Kidney (tissue), 14 donors: ENCODE data around the gene E2F4. TPM values are rescaled to one million over a fixed set of nuclear protein-coding genes. Genes with fewer than 3 reads are reported as not detected.

Experiments used
- DNase-seq, 5 donors: peaks; one replicate each; pipeline ENCODE4 v3.0.0-alpha.2; 2013 to 2020
- FAIRE-seq: peaks from 2 replicates; lab custom pipeline; 2012; peaks lifted over from hg19 to GRCh38; lab: Jason Lieb, UNC
- H3K27ac ChIP-seq, 2 donors: one replicate each; pipeline ENCODE4 v1.7.0; 2013; ENCODE audit warnings: low read depth in 2 of 2, low read length in 2 of 2, inconsistent platforms in 1 of 2
- H3K27me3 ChIP-seq: one replicate; pipeline ENCODE4 v1.7.1; 2013; ENCODE audit warnings: low read length, inconsistent platforms; ENCODE audit not compliant: control insufficient read depth, insufficient read depth
- H3K36me3 ChIP-seq, 3 donors: one replicate each; pipeline versions ENCODE4 v1.7.0 to v1.7.1; 2013; ENCODE audit warnings: low read length in 3 of 3, control low read depth in 1 of 3, inconsistent platforms in 1 of 3; ENCODE audit not compliant: insufficient read depth in 3 of 3, control insufficient read depth in 2 of 3
- H3K4me1 ChIP-seq, 3 donors: one replicate each; pipeline versions ENCODE4 v1.7.0 to v1.7.1; 2013; ENCODE audit warnings: low read length in 3 of 3, inconsistent platforms in 1 of 3, low read depth in 1 of 3; ENCODE audit not compliant: control insufficient read depth in 2 of 3, insufficient read depth in 2 of 3
- H3K4me3 ChIP-seq, 3 donors: one replicate each; pipeline versions ENCODE4 v1.7.0 to v1.8.1; 2013; ENCODE audit warnings: low read length in 3 of 3, control low read depth in 1 of 3, inconsistent platforms in 1 of 3
- H3K9ac ChIP-seq, 3 donors: one replicate each; pipeline versions ENCODE4 v1.7.0 to v1.7.1; 2013; ENCODE audit warnings: low read length in 3 of 3, control low read depth in 1 of 3, inconsistent platforms in 1 of 3
- H3K9me3 ChIP-seq, 3 donors: one replicate each; pipeline versions ENCODE4 v1.7.0 to v1.7.1; 2013; ENCODE audit warnings: low read length in 3 of 3, control low read depth in 1 of 3, inconsistent platforms in 1 of 3; ENCODE audit not compliant: control insufficient read depth in 2 of 3, insufficient read depth in 1 of 3
- CTCF ChIP-seq: IDR thresholded peaks from 3 replicates; pipeline ENCODE4 v1.5.1; 2012; ENCODE audit warnings: mild to moderate bottlenecking, moderate library complexity, borderline replicate concordance; ENCODE audit not compliant: insufficient read depth; ENCODE audit errors: extremely low read depth
- intact Hi-C: fragments of 100-400 bp; cut with DNase I; formaldehyde crosslinking; loops from one replicate; pipeline ENCODE4 v1.11.1; 2022
- polyA plus RNA-seq: library from polyadenylated mRNA; stranded (reverse); fragments of 350-450 nt; fragmentation: Illumina TruSeq; extraction: RNeasy Lipid Tissue Mini Kit (QIAGEN cat#74804); gene quantifications from one replicate; pipeline ENCODE4 v1.2.3, GENCODE V29; 2014; ENCODE audit warnings: low read depth, low replicate concordance; ENCODE audit not compliant: insufficient read depth
- total RNA-seq: library from RNA; stranded (reverse); fragmentation: NEBNext Ultra II Directional; extraction: Animal tissue kit (Norgen Biotek cat#: 25700); gene quantifications from one replicate; pipeline ENCODE4 v1.2.1, GENCODE V29; 2021
- donor health status: control.
- donor health status: control.
- donor health status: control.
- donor health status: control.
- donor health status: control.
- donor health status: DM: yes; HTN: yes; CAD: no.
- donor health status: Normal renal cell carcinoma (clear cell type).

Gene E2F4
- total and polyA plus RNA-seq, 2 donors from 2014 or later, result 39.1 to 54.4 TPM

GRCh38 chr16:67198238-67198734, 6.3 kb downstream of the E2F4 start:
- no peaks in the 10 kb centered on the region for H3K9me3 ChIP-seq
- peak overlapping the region in 1 of 3 donors; percentile 61 for H3K4me3 ChIP-seq
- peak overlapping the region in 1 of 3 donors; percentile 34 for H3K9ac ChIP-seq
- peak; percentile 56 for TF ChIP-seq CTCF
- peak overlapping the region; percentile 50 to 78 for H3K27ac ChIP-seq
- peaks cover 0 to 34% (median 28%) of the 10 kb centered on the region in 3 donors for H3K4me1 ChIP-seq
- H3K27me3 ChIP-seq, result no peaks in the 10 kb centered on the region
- FAIRE-seq, result no peak
- intact Hi-C loops, result no loop called here
- peaks cover 7 to 52% (median 30%) of the 10 kb centered on the region in 3 donors for H3K36me3 ChIP-seq
- DNase-seq, result peak in 4 of 5 donors; percentile 29 to 84 (median 56)

GRCh38 chr16:67199011-67199807, 7.3 kb downstream of the E2F4 start, which contains the start of gene ELMO3:
TSS of gene ELMO3 (plus strand) at chr16:67199131. CDS start at chr16:67199327, 196 bp downstream.
- peak in 3 of 5 donors; percentile 28 to 87 (median 75) for DNase-seq

GRCh38 chr16:67199808-67200198, 7.8 kb downstream of the E2F4 start:
- peak in 1 of 5 donors; percentile 57 for DNase-seq
- H3K4me3 ChIP-seq, result peak overlapping the region in 2 of 3 donors; percentile 40 to 57

More at GRCh38 chr16:67199011-67199807, 7.3 kb downstream of the E2F4 start, which contains the start of gene ELMO3:
- TF ChIP-seq CTCF, result peak; percentile 32
- Histone ChIP-seq H3K9me3 (no peaks in the 10 kb centered on the region), H3K36me3 (peaks cover 7 to 43% (median 31%) of the 10 kb centered on the region in 3 donors), H3K4me3 (peak within 1 kb of the TSS in 2 of 3 donors; percentile 47 to 61), H3K27me3 (no peaks in the 10 kb centered on the region), H3K9ac (peak within 1 kb of the TSS in 1 of 3 donors; percentile 34), H3K4me1 (peaks cover 0 to 28% (median 20%) of the 10 kb centered on the region in 3 donors), H3K27ac (peak within 1 kb of the TSS; percentile 50 to 78)
- FAIRE-seq, result no peak
- intact Hi-C loops, result no loop called here

More at GRCh38 chr16:67199808-67200198, 7.8 kb downstream of the E2F4 start:
- no peak for FAIRE-seq
- intact Hi-C loops, result no loop called here
- Histone ChIP-seq H3K36me3 (peaks cover 7 to 37% (median 27%) of the 10 kb centered on the region in 3 donors), H3K27me3 (no peaks in the 10 kb centered on the region), H3K9me3 (no peaks in the 10 kb centered on the region), H3K4me1 (peaks cover 0 to 26% (median 20%) of the 10 kb centered on the region in 3 donors), H3K9ac (no peak overlapping the region), H3K27ac (no peak overlapping the region)
- no peak for TF ChIP-seq CTCF
